Fibroblast of the aortic adventitia (primary cell): ENCODE data around the gene FAM9A. TPM values are rescaled to one million over a fixed set of nuclear protein-coding genes. Genes with fewer than 3 reads are reported as not detected.

Source experiments
- DNase-seq: peaks from one replicate; pipeline ENCODE4 v3.0.0-alpha.2; 2010; ENCODE audit warnings: low read depth
- H3K4me3 ChIP-seq: 2 replicates; pipeline ENCODE4 v1.5.1; 2011; ENCODE audit warnings: low read depth, mild to moderate bottlenecking, control low read depth, low read length, moderate library complexity
- CTCF ChIP-seq: IDR thresholded peaks from 2 replicates; pipeline ENCODE4 v1.5.1; 2011; ENCODE audit warnings: mild to moderate bottlenecking, low read length, control low read depth, inconsistent platforms; ENCODE audit not compliant: insufficient read depth
- total RNA-seq: library from RNA; depleted of rRNA; stranded (reverse); fragments of >200 nt; gene quantifications from 2 replicates; pipeline ENCODE4 v1.2.3, GENCODE V29; 2012; ENCODE audit warnings: low replicate concordance

The FAM9A gene
- total RNA-seq, 1 donor: not detected

- DNase-seq: no peak
- no peak overlapping the region for H3K4me3 ChIP-seq
- no peak for TF ChIP-seq CTCF
Measured at GRCh38 chrX:8755813-8756212, 45.4 kb downstream of the FAM9A start.

GRCh38 chrX:8755116-8755515 is 46.1 kb downstream of the FAM9A start:
- no peak for TF ChIP-seq CTCF
- no peak overlapping the region for H3K4me3 ChIP-seq
- DNase-seq: no peak

GRCh38 chrX:8749697-8750096 is 51.5 kb downstream of the FAM9A start:
- no peak overlapping the region for H3K4me3 ChIP-seq
- DNase-seq: no peak
- no peak for TF ChIP-seq CTCF

- TF ChIP-seq CTCF: peak; percentile 46
- no peak overlapping the region for H3K4me3 ChIP-seq
- peak; percentile 10 for DNase-seq
Measured at GRCh38 chrX:8748855-8749254, 52.3 kb downstream of the FAM9A start.

- DNase-seq: peak; percentile 9
- peak; percentile 47 for TF ChIP-seq CTCF
- H3K4me3 ChIP-seq: no peak overlapping the region
Measured at GRCh38 chrX:8743126-8743732, 58.0 kb downstream of the FAM9A start.

GRCh38 chrX:8741981-8742380 is 59.2 kb downstream of the FAM9A start:
- H3K4me3 ChIP-seq: no peak overlapping the region
- TF ChIP-seq CTCF: no peak
- no peak for DNase-seq

Other genes starting within 250 kb of the FAM9A start
- gene ANOS1, start 69.2 kb downstream of the FAM9A start, total RNA-seq: 4.9 and 7.5 TPM in 2 replicates
- not detected in 2 replicates for gene FAM9B, start 232.7 kb upstream of the FAM9A start, total RNA-seq